ENCODE measurements around the gene PTPN2.

Gene PTPN2

GRCh38 chr18:12750715-12751502, 133.1 kb downstream of the PTPN2 start:
- POLR2A ChIA-PET = no interaction called here
- Histone ChIP-seq H3K4me1 (ENCODE audit: control insufficient read depth, insufficient read depth, low read length) (no peaks in the 10 kb centered on the region), H3K36me3 (ENCODE audit: control insufficient read depth in 2 of 2, insufficient read depth in 1 of 2, low read length in 2 of 2) (no peaks in the 10 kb centered on the region), H3K9me3 (ENCODE audit: control insufficient read depth, insufficient read depth, low read depth, low read length) (no peaks in the 10 kb centered on the region), H3K27ac (ENCODE audit: extremely low read depth, low read depth, low read length) (no peak overlapping the region), H3K4me3 (ENCODE audit: low read depth, low read length) (no peak overlapping the region)
- CTCF ChIA-PET = interaction anchor here (0.9 to 1.3 kb wide), 2 partner anchors 142 to 183 kb away, joined by 3 to 5 read pairs; no protein-coding TSS in a partner anchor
- TF ChIP-seq, protein P1, sequence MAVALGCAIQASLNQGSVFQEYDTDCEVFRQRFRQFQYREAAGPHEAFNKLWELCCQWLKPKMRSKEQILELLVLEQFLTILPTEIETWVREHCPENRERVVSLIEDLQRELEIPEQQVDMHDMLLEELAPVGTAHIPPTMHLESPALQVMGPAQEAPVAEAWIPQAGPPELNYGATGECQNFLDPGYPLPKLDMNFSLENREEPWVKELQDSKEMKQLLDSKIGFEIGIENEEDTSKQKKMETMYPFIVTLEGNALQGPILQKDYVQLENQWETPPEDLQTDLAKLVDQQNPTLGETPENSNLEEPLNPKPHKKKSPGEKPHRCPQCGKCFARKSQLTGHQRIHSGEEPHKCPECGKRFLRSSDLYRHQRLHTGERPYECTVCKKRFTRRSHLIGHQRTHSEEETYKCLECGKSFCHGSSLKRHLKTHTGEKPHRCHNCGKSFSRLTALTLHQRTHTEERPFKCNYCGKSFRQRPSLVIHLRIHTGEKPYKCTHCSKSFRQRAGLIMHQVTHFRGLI (tag by site-specific recombination; IDR thresholded peaks at IDR 0.05) = no peak
- TF ChIP-seq, protein P2, sequence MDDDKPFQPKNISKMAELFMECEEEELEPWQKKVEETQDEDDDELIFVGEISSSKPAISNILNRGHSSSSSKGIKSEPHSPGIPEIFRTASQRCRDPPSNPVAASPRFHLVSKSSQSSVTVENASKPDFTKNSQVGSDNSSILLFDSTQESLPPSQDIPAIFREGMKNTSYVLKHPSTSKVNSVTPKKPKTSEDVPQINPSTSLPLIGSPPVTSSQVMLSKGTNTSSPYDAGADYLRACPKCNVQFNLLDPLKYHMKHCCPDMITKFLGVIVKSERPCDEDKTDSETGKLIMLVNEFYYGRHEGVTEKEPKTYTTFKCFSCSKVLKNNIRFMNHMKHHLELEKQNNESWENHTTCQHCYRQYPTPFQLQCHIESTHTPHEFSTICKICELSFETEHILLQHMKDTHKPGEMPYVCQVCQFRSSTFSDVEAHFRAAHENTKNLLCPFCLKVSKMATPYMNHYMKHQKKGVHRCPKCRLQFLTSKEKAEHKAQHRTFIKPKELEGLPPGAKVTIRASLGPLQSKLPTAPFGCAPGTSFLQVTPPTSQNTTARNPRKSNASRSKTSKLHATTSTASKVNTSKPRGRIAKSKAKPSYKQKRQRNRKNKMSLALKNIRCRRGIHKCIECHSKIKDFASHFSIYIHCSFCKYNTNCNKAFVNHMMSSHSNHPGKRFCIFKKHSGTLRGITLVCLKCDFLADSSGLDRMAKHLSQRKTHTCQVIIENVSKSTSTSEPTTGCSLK (tag by site-specific recombination; IDR thresholded peaks at IDR 0.05) = no peak
- no peak for TF ChIP-seq ZNF558 (tag by site-specific recombination; IDR thresholded peaks at IDR 0.05)
- TF ChIP-seq ZNF510 (tag by site-specific recombination; IDR thresholded peaks at IDR 0.05; ENCODE audit: insufficient replicate concordance) = no peak
- no peak for TF ChIP-seq TCF7L2 (IDR thresholded peaks at IDR 0.05; ENCODE audit: borderline replicate concordance, low read depth, low read length)
- TF ChIP-seq, protein P3, sequence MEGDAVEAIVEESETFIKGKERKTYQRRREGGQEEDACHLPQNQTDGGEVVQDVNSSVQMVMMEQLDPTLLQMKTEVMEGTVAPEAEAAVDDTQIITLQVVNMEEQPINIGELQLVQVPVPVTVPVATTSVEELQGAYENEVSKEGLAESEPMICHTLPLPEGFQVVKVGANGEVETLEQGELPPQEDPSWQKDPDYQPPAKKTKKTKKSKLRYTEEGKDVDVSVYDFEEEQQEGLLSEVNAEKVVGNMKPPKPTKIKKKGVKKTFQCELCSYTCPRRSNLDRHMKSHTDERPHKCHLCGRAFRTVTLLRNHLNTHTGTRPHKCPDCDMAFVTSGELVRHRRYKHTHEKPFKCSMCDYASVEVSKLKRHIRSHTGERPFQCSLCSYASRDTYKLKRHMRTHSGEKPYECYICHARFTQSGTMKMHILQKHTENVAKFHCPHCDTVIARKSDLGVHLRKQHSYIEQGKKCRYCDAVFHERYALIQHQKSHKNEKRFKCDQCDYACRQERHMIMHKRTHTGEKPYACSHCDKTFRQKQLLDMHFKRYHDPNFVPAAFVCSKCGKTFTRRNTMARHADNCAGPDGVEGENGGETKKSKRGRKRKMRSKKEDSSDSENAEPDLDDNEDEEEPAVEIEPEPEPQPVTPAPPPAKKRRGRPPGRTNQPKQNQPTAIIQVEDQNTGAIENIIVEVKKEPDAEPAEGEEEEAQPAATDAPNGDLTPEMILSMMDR (tag by site-specific recombination; IDR thresholded peaks at IDR 0.05) = no peak
- no peak for TF ChIP-seq ZNF626 (tag by site-specific recombination; IDR thresholded peaks at IDR 0.05)
- no peak for TF ChIP-seq HOXD13 (CRISPR knock-in tag; IDR thresholded peaks at IDR 0.05; ENCODE audit: borderline replicate concordance)

- H3K4me1 ChIP-seq (ENCODE audit: control insufficient read depth, insufficient read depth, low read length) = no peaks in the 10 kb centered on the region
- H3K9me3 ChIP-seq (ENCODE audit: control insufficient read depth, insufficient read depth, low read depth, low read length) = no peaks in the 10 kb centered on the region
- H3K36me3 ChIP-seq (ENCODE audit: control insufficient read depth in 2 of 2, insufficient read depth in 1 of 2, low read length in 2 of 2) = no peaks in the 10 kb centered on the region
- no peak overlapping the region for H3K27ac ChIP-seq (ENCODE audit: extremely low read depth, low read depth, low read length)
- CTCF ChIA-PET = interaction anchor here (0.7 to 1.3 kb wide), 3 partner anchors 143 to 184 kb away, joined by 3 to 5 read pairs (median 4); no protein-coding TSS in a partner anchor
- POLR2A ChIA-PET = no interaction called here
- TF ChIP-seq ZNF530 (tag by site-specific recombination; IDR thresholded peaks at IDR 0.05; ENCODE audit: low read depth) = no peak
- TF ChIP-seq, protein P4, sequence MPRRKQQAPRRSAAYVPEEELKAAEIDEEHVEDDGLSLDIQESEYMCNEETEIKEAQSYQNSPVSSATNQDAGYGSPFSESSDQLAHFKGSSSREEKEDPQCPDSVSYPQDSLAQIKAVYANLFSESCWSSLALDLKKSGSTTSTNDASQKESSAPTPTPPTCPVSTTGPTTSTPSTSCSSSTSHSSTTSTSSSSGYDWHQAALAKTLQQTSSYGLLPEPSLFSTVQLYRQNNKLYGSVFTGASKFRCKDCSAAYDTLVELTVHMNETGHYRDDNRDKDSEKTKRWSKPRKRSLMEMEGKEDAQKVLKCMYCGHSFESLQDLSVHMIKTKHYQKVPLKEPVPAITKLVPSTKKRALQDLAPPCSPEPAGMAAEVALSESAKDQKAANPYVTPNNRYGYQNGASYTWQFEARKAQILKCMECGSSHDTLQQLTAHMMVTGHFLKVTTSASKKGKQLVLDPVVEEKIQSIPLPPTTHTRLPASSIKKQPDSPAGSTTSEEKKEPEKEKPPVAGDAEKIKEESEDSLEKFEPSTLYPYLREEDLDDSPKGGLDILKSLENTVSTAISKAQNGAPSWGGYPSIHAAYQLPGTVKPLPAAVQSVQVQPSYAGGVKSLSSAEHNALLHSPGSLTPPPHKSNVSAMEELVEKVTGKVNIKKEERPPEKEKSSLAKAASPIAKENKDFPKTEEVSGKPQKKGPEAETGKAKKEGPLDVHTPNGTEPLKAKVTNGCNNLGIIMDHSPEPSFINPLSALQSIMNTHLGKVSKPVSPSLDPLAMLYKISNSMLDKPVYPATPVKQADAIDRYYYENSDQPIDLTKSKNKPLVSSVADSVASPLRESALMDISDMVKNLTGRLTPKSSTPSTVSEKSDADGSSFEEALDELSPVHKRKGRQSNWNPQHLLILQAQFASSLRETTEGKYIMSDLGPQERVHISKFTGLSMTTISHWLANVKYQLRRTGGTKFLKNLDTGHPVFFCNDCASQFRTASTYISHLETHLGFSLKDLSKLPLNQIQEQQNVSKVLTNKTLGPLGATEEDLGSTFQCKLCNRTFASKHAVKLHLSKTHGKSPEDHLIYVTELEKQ (tag by site-specific recombination; IDR thresholded peaks at IDR 0.05; ENCODE audit: borderline replicate concordance) = no peak
- TF ChIP-seq ZNF639 (tag by site-specific recombination; IDR thresholded peaks at IDR 0.05) = no peak
- TF ChIP-seq ZNF747 (tag by site-specific recombination; IDR thresholded peaks at IDR 0.05) = no peak
- TF ChIP-seq ZNF391 (tag by site-specific recombination; IDR thresholded peaks at IDR 0.05; ENCODE audit: borderline replicate concordance, low read depth) = no peak
- no peak for TF ChIP-seq ZNF558 (tag by site-specific recombination; IDR thresholded peaks at IDR 0.05)
- TF ChIP-seq, protein P5, sequence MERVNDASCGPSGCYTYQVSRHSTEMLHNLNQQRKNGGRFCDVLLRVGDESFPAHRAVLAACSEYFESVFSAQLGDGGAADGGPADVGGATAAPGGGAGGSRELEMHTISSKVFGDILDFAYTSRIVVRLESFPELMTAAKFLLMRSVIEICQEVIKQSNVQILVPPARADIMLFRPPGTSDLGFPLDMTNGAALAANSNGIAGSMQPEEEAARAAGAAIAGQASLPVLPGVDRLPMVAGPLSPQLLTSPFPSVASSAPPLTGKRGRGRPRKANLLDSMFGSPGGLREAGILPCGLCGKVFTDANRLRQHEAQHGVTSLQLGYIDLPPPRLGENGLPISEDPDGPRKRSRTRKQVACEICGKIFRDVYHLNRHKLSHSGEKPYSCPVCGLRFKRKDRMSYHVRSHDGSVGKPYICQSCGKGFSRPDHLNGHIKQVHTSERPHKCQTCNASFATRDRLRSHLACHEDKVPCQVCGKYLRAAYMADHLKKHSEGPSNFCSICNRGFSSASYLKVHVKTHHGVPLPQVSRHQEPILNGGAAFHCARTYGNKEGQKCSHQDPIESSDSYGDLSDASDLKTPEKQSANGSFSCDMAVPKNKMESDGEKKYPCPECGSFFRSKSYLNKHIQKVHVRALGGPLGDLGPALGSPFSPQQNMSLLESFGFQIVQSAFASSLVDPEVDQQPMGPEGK (tag by site-specific recombination; IDR thresholded peaks at IDR 0.05) = no peak
- TF ChIP-seq ZNF311 (tag by site-specific recombination; IDR thresholded peaks at IDR 0.05; ENCODE audit: borderline replicate concordance) = no peak
- no peak for TF ChIP-seq GFI1B (tag by site-specific recombination; IDR thresholded peaks at IDR 0.05)
- no peak for TF ChIP-seq ZNF184 (tag by site-specific recombination; IDR thresholded peaks at IDR 0.05)
- TF ChIP-seq ZNF624 (tag by site-specific recombination; IDR thresholded peaks at IDR 0.05) = no peak
- no peak for TF ChIP-seq ZSCAN30 (tag by site-specific recombination; IDR thresholded peaks at IDR 0.05)
- no peak overlapping the region for H3K4me3 ChIP-seq (ENCODE audit: low read depth, low read length)
Measured at GRCh38 chr18:12750076-12750714, 133.8 kb downstream of the PTPN2 start.
